OCI-LY1 (cell line): ENCODE results near the gene MRPL24.

ENCODE experiments used
- EZH2 ChIP-seq: fragments of 200-600 bp; sonication (generic), shearing (Covaris generic); IDR thresholded peaks from 2 replicates; pipeline ENCODE4 v1.8.0; 2017; ENCODE audit warnings: borderline replicate concordance, mixed run types, mild to moderate bottlenecking, antibody characterized with exemption, low read length, moderate library complexity, mixed read lengths
- TF ChIP-seq, protein P1 (sequence below): fragments of 200-600 bp; sonication (generic), shearing (Covaris generic); IDR thresholded peaks from 2 replicates; pipeline ENCODE4 v1.5.1; 2017; ENCODE audit warnings: mild to moderate bottlenecking, antibody characterized with exemption, low read length, moderate library complexity, mixed read lengths

DNA sequence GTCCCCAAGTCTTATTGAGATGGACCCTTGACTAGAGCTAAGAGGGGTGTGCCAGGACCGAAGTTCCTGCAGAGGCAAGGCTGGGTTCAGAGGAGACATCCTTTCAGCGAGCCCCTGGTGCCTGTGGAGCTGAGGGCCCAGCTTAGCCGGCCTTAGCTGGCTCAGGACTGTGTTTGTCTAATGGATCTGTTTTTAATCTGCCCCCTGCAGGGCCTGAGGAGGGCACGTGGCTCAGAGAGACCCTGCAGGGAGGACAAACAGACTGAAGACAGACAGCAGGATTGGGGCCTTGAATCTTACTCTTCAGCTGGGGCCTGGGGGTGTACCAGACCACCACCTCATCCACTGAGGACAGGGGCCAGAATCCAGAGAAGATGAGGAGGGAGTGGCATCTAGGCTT lies 37.1 kb downstream of the MRPL24 start:
- TF ChIP-seq, protein P1, sequence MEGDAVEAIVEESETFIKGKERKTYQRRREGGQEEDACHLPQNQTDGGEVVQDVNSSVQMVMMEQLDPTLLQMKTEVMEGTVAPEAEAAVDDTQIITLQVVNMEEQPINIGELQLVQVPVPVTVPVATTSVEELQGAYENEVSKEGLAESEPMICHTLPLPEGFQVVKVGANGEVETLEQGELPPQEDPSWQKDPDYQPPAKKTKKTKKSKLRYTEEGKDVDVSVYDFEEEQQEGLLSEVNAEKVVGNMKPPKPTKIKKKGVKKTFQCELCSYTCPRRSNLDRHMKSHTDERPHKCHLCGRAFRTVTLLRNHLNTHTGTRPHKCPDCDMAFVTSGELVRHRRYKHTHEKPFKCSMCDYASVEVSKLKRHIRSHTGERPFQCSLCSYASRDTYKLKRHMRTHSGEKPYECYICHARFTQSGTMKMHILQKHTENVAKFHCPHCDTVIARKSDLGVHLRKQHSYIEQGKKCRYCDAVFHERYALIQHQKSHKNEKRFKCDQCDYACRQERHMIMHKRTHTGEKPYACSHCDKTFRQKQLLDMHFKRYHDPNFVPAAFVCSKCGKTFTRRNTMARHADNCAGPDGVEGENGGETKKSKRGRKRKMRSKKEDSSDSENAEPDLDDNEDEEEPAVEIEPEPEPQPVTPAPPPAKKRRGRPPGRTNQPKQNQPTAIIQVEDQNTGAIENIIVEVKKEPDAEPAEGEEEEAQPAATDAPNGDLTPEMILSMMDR: no peak
- no peak for TF ChIP-seq EZH2
